Panc1 (cell line): ENCODE measurements around the gene OR2B3. TPM values are rescaled to one million over a fixed set of nuclear protein-coding genes. Genes with fewer than 3 reads are reported as not detected.

Experiments used
- ATAC-seq: fragments of 200-7000 bp; cut with Tn5 transposase; 2 replicates; pipeline ENCODE4 v1.9.1; 2020; ENCODE audit warnings: mild to moderate bottlenecking, moderate library complexity
- BruUV-seq: library from RNA; stranded (reverse); fragments of 400-500 nt; replicated peaks from 2 replicates; lab custom pipeline; 2021; lab: Mats Ljungman, UMichigan
- CTCF ChIA-PET: fragments of 300-600 bp; sonication (Branson Sonifier 250); formaldehyde crosslinking; loops from one replicate; lab custom pipeline; 2022; ENCODE audit warnings: antibody characterized with exemption; lab: Charles Lee
- POLR2A ChIA-PET: fragments of 300-600 bp; sonication (Branson Sonifier 250); formaldehyde crosslinking; loops from one replicate; lab custom pipeline; 2022; ENCODE audit warnings: antibody characterized with exemption; lab: Charles Lee
- DNase-seq: peaks from one replicate; pipeline ENCODE4 v3.0.0-alpha.2; 2010; ENCODE audit warnings: low read depth, low spot score
- H3K27ac ChIP-seq: 2 replicates; pipeline ENCODE4 v1.5.1; 2011; ENCODE audit warnings: mild to moderate bottlenecking, low read length, inconsistent platforms
- H3K27me3 ChIP-seq: fragments of 200-500 bp; sonication (Bioruptor generic); 2 replicates; pipeline ENCODE4 v1.6.0; 2014; ENCODE audit warnings: low read length, inconsistent platforms; ENCODE audit not compliant: control insufficient read depth, insufficient read depth
- H3K36me3 ChIP-seq: fragments of 200-500 bp; sonication (Bioruptor generic); 2 replicates; pipeline ENCODE4 v1.5.1; 2014; ENCODE audit warnings: inconsistent platforms, mild to moderate bottlenecking, low read length, moderate library complexity; ENCODE audit not compliant: control insufficient read depth, insufficient read depth
- H3K4me1 ChIP-seq: 2 replicates; pipeline ENCODE4 v1.5.1; 2011; ENCODE audit warnings: inconsistent platforms, mild to moderate bottlenecking, low read length, moderate library complexity; ENCODE audit not compliant: control insufficient read depth, insufficient read depth
- H3K4me3 ChIP-seq, 2 experiments: 2 replicates each; pipeline ENCODE4 v1.5.1; 2011 to 2012; ENCODE audit warnings: low read depth in 2 of 2, low read length in 2 of 2, mild to moderate bottlenecking in 2 of 2, inconsistent platforms in 1 of 2, moderate library complexity in 1 of 2
- H3K9me3 ChIP-seq: fragments of 200-500 bp; sonication (Bioruptor generic); 2 replicates; pipeline ENCODE4 v1.5.1; 2014; ENCODE audit warnings: low read depth, mild to moderate bottlenecking, inconsistent platforms, low read length, moderate library complexity; ENCODE audit not compliant: control insufficient read depth, insufficient read depth
- CTCF ChIP-seq: fragments of 450-650 bp; IDR thresholded peaks from 2 replicates; pipeline ENCODE4 v1.5.1; 2017; ENCODE audit warnings: mild to moderate bottlenecking
- POLR2AphosphoS5 ChIP-seq: IDR thresholded peaks from 2 replicates; pipeline ENCODE4 v1.6.1; 2012; ENCODE audit warnings: mild to moderate bottlenecking, low read depth, low read length, moderate library complexity
- REST ChIP-seq, 2 experiments: IDR thresholded peaks; 2 replicates each; pipeline ENCODE4 v1.6.1; 2011 to 2012; ENCODE audit warnings: low read depth in 2 of 2, control low read depth in 1 of 2, low read length in 1 of 2, mild to moderate bottlenecking in 1 of 2, moderate library complexity in 1 of 2; ENCODE audit not compliant: insufficient read depth in 1 of 2
- SIN3A ChIP-seq: IDR thresholded peaks from 2 replicates; pipeline ENCODE4 v1.6.1; 2012; ENCODE audit warnings: low read depth, mild to moderate bottlenecking, low read length, moderate library complexity, borderline replicate concordance; ENCODE audit not compliant: insufficient read depth
- TCF7L2 ChIP-seq: IDR thresholded peaks from 2 replicates; pipeline ENCODE4 v1.6.1; 2011; ENCODE audit warnings: mild to moderate bottlenecking, low read depth, low read length, inconsistent platforms
- in situ Hi-C: cut with HindIII; loops from 2 replicates; pipeline ENCODE4 v1.10.0; 2016; ENCODE audit warnings: low sequenced_read_pairs, low pct_unique_long_range_greater_than_20kb
- intact Hi-C: fragments of 100-400 bp; cut with micrococcal nuclease; formaldehyde crosslinking; loops from one replicate; pipeline ENCODE4 v1.10.0; 2022; ENCODE audit not compliant: unreplicated experiment
- total RNA-seq: library from RNA; stranded (reverse); gene quantifications from one replicate; pipeline ENCODE4 v1.2.1, GENCODE V29; 2021; ENCODE audit not compliant: unreplicated experiment

Gene OR2B3
- total RNA-seq, 1 experiment from 2014 or later = not detected

- Histone ChIP-seq H3K27ac (no peak overlapping the region), H3K4me3 (no peak overlapping the region), H3K9me3 (no peaks in the 10 kb centered on the region), H3K4me1 (no peaks in the 10 kb centered on the region), H3K27me3 (0 out of 2 replicates have a peak, but pooled peaks cover 2% of the 10 kb centered on the region), H3K36me3 (no peaks in the 10 kb centered on the region)
- no peak for TF ChIP-seq TCF7L2
- no peak for TF ChIP-seq SIN3A
- TF ChIP-seq POLR2AphosphoS5 = no peak
- no peak for TF ChIP-seq REST (IDR thresholded peaks at IDR 0.05; ENCODE audit: insufficient read depth in 1 of 2, low read depth in 2 of 2, low read length in 1 of 2)
- TF ChIP-seq CTCF = no peak
- ChIA-PET POLR2A (no interaction called here), CTCF (no interaction called here)
- intact Hi-C loops (no loop called here), in situ Hi-C loops (no loop called here)
- ATAC-seq (no peak), DNase-seq (no peak)
- no TSS peak for BruUV-seq
These were observed 4.7 kb downstream of the OR2B3 start for GRCh38 chr6:29082457-29082856.

- POLR2A ChIA-PET = no interaction called here
- intact Hi-C loops = no loop called here
- no peak for TF ChIP-seq POLR2AphosphoS5
- no peak for TF ChIP-seq REST (IDR thresholded peaks at IDR 0.05; ENCODE audit: insufficient read depth in 1 of 2, low read depth in 2 of 2, low read length in 1 of 2)
- TF ChIP-seq TCF7L2 = no peak
- TF ChIP-seq CTCF = no peak
- no peak for TF ChIP-seq SIN3A
- no peaks in the 10 kb centered on the region for H3K9me3 ChIP-seq
- H3K36me3 ChIP-seq = no peaks in the 10 kb centered on the region
- no peak for DNase-seq
- no peaks in the 10 kb centered on the region for H3K4me1 ChIP-seq
- 0 out of 2 replicates have a peak, but pooled peaks cover 2% of the 10 kb centered on the region for H3K27me3 ChIP-seq
- CTCF ChIA-PET = no interaction called here
- H3K4me3 ChIP-seq = no peak overlapping the region
- no peak overlapping the region for H3K27ac ChIP-seq
- ATAC-seq = no peak
- no TSS peak for BruUV-seq
- in situ Hi-C loops = no loop called here
These were observed 5.8 kb downstream of the OR2B3 start for GRCh38 chr6:29081312-29081711.
